ENCODE measurements around the gene SELENOM. TPM values are rescaled to one million over a fixed set of nuclear protein-coding genes. Genes with fewer than 3 reads are reported as not detected.

The SELENOM gene, protein sequence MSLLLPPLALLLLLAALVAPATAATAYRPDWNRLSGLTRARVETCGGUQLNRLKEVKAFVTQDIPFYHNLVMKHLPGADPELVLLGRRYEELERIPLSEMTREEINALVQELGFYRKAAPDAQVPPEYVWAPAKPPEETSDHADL
- total RNA-seq = 6.4 and 9.8 TPM in 2 replicates

DNA sequence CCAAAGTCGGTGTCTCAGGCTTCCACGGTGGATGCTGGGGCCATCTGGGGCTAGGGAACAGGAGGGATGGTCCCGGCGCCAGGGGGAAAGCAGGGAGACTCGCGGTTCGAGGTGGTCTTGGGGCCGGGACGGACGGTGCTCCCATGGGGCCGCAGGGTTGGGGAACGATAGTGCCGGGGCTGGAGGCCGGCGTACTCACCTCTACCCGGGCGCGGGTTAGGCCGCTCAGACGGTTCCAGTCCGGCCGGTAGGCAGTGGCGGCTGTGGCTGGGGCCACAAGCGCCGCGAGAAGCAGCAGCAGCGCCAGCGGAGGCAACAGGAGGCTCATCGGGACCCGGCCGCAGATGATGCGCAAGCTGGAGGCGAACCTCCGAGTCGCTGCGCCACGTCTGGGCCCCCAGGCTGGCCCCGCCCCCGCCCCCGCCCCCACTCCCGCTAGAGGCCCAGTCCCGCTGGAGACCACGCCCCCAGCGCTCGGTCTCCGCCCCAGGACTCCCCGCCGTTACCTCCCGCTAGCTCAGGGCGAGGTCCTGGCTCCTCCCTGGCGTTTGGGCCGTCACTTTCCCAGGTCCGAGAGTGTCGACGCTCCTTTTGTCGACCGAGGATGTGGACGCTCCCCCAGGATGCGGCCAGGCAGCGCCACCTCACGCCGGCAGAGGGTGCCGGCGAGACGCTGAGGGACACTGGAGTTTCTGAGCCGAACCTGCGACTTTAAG lies at the start of gene SELENOM:
Gene SELENOM, minus strand, starts transcription at position 391 of the 716 bp plus-strand sequence. Its CDS starts 63 bp downstream, at position 328.
- peak within 1 kb of the TSS; percentile 83 for H3K4me3 Mint-ChIP-seq
- H3K9me3 Mint-ChIP-seq = no peaks in the 10 kb centered on the region
- H3K4me1 Mint-ChIP-seq (ENCODE audit: low read depth) = peaks cover 19% of the 10 kb centered on the region
- peak; percentile 86 for DNase-seq (ENCODE audit: low spot score)
- peak within 1 kb of the TSS; percentile 33 for H3K27ac Mint-ChIP-seq
- intact Hi-C loops (cut with micrococcal nuclease) = loop anchor here (1.0 to 5.0 kb wide), 10 partner anchors 23 to 645 kb away; partner anchors contain the start of genes DEPDC5, LIMK2, PIK3IP1 and PRR14L
- no peaks in the 10 kb centered on the region for H3K36me3 Mint-ChIP-seq (ENCODE audit: low read depth)
- peaks cover 6% of the 10 kb centered on the region for H3K27me3 Mint-ChIP-seq (ENCODE audit: insufficient read depth)

GRCh38 chr22:31155422-31155821 lies 48.1 kb upstream of the SELENOM start:
- peaks cover 17% of the 10 kb centered on the region for H3K27me3 Mint-ChIP-seq (ENCODE audit: insufficient read depth)
- intact Hi-C loops (cut with micrococcal nuclease) = no loop called here
- no peaks in the 10 kb centered on the region for H3K9me3 Mint-ChIP-seq

GRCh38 chr22:31154975-31155374 lies 47.6 kb upstream of the SELENOM start:
- Mint-ChIP-seq H3K36me3 (ENCODE audit: low read depth) (peaks cover under 1% of the 10 kb centered on the region), H3K4me3 (no peak overlapping the region), H3K4me1 (ENCODE audit: low read depth) (peaks cover 12% of the 10 kb centered on the region), H3K27ac (no peak overlapping the region), H3K27me3 (ENCODE audit: insufficient read depth) (peaks cover 15% of the 10 kb centered on the region), H3K9me3 (no peaks in the 10 kb centered on the region)
- intact Hi-C loops (cut with micrococcal nuclease) = no loop called here
- no peak for DNase-seq (ENCODE audit: low spot score)

More at GRCh38 chr22:31155422-31155821, 48.1 kb upstream of the SELENOM start:
- no peak overlapping the region for H3K27ac Mint-ChIP-seq
- H3K4me3 Mint-ChIP-seq = no peak overlapping the region
- DNase-seq (ENCODE audit: low spot score) = no peak
- peaks cover 2% of the 10 kb centered on the region for H3K36me3 Mint-ChIP-seq (ENCODE audit: low read depth)
- H3K4me1 Mint-ChIP-seq (ENCODE audit: low read depth) = peaks cover 15% of the 10 kb centered on the region

DNA sequence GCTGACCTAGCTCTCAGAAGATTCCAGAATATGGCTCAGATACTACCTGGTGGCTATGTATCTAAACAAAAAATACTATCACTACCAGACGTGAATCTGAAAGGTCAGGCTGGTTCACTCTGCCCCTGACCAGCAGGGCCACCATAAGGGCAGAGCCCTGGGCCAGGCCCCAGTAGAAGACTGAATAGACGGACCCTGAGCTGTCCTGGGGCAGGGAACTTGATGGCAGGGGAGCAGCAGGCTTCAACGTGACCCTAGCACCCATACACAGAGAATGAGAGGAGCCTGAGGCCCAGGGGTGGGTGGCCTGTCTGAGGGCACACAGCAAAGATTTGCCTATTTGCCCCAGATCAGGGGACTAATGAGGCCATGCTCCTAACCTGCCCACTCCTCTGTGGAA lies 46.0 kb upstream of the SELENOM start:
- intact Hi-C loops (cut with micrococcal nuclease) = no loop called here

DNA sequence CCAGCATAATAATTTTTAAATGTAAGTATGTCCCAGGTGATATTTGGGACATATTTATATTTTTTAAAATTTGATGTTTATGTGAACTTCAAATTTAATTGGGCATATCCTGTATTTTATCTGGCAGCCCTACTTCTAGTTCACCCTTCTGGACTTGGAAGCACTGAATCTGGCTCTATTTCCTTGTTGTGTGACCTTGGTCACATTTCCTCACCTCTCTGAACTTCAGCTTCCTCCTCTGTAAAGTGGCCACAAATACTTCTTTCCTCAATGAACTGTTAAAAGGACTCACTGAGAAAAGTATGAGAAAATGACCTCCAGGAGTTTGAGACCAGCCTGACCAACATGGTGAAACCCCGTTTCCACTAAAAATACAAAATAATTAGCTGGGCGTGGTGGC lies 44.5 kb upstream of the SELENOM start:
- no peaks in the 10 kb centered on the region for H3K36me3 Mint-ChIP-seq (ENCODE audit: low read depth)
- no peak overlapping the region for H3K4me3 Mint-ChIP-seq
- no peak for DNase-seq (ENCODE audit: low spot score)
- no peaks in the 10 kb centered on the region for H3K9me3 Mint-ChIP-seq
- H3K4me1 Mint-ChIP-seq (ENCODE audit: low read depth) = no peaks in the 10 kb centered on the region
- H3K27me3 Mint-ChIP-seq (ENCODE audit: insufficient read depth) = peaks cover 4% of the 10 kb centered on the region
- no peak overlapping the region for H3K27ac Mint-ChIP-seq
- intact Hi-C loops (cut with micrococcal nuclease) = loop anchor here (2.0 kb wide), 1 partner anchor 209 kb away; no protein-coding TSS in a partner anchor

More for the DNA sequence above, 46.0 kb upstream of the SELENOM start:
- no peak overlapping the region for H3K4me3 Mint-ChIP-seq
- DNase-seq (ENCODE audit: low spot score) = no peak
- H3K27ac Mint-ChIP-seq = no peak overlapping the region
- H3K27me3 Mint-ChIP-seq (ENCODE audit: insufficient read depth) = peaks cover 8% of the 10 kb centered on the region
- H3K9me3 Mint-ChIP-seq = no peaks in the 10 kb centered on the region
- no peaks in the 10 kb centered on the region for H3K36me3 Mint-ChIP-seq (ENCODE audit: low read depth)
- H3K4me1 Mint-ChIP-seq (ENCODE audit: low read depth) = no peaks in the 10 kb centered on the region

GRCh38 chr22:31150615-31151014 lies 43.2 kb upstream of the SELENOM start:
- Mint-ChIP-seq H3K27me3 (ENCODE audit: insufficient read depth) (peaks cover 4% of the 10 kb centered on the region), H3K4me1 (ENCODE audit: low read depth) (no peaks in the 10 kb centered on the region), H3K4me3 (no peak overlapping the region), H3K27ac (no peak overlapping the region), H3K36me3 (ENCODE audit: low read depth) (no peaks in the 10 kb centered on the region), H3K9me3 (no peaks in the 10 kb centered on the region)
- DNase-seq (ENCODE audit: low spot score) = no peak
- intact Hi-C loops (cut with micrococcal nuclease) = loop anchor here (2.0 kb wide), 1 partner anchor 208 kb away; no protein-coding TSS in a partner anchor

- H3K4me3 Mint-ChIP-seq = no peak overlapping the region
- H3K27me3 Mint-ChIP-seq (ENCODE audit: insufficient read depth) = peaks cover 2% of the 10 kb centered on the region
- no peak overlapping the region for H3K27ac Mint-ChIP-seq
- peaks cover 7% of the 10 kb centered on the region for H3K4me1 Mint-ChIP-seq (ENCODE audit: low read depth)
- intact Hi-C loops (cut with micrococcal nuclease) = loop anchor here (1.0 to 2.0 kb wide), 2 partner anchors 42 to 60 kb away; partner anchors contain the start of gene SELENOM
- H3K36me3 Mint-ChIP-seq (ENCODE audit: low read depth) = no peaks in the 10 kb centered on the region
- H3K9me3 Mint-ChIP-seq = peaks cover 3% of the 10 kb centered on the region
- no peak for DNase-seq (ENCODE audit: low spot score)
These were observed 41.7 kb upstream of the SELENOM start for GRCh38 chr22:31148953-31149627.

DNA sequence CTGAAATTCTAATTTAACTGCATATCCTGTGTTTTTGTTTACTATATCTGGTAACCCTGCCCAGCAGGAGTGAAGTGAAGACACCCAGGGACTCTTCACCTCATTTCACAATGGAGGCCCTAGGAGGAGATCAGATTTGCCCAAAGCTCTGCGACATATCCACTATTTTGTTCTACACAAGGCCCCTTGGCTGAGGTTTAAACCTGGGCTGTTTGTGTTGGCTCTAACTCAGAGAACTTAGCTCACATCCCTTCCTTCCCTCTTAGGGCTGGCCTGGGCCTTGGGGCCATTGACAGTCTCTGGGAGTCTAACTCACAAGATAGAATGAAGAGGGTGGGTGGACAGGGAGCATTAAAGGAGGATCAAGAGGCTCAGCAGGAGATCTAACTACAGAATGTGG lies 41.1 kb upstream of the SELENOM start:
- H3K27me3 Mint-ChIP-seq (ENCODE audit: insufficient read depth) = peaks cover 2% of the 10 kb centered on the region
- intact Hi-C loops (cut with micrococcal nuclease) = loop anchor here (2.0 kb wide), 1 partner anchor 42 kb away; the partner anchor contains the start of gene SELENOM

DNA sequence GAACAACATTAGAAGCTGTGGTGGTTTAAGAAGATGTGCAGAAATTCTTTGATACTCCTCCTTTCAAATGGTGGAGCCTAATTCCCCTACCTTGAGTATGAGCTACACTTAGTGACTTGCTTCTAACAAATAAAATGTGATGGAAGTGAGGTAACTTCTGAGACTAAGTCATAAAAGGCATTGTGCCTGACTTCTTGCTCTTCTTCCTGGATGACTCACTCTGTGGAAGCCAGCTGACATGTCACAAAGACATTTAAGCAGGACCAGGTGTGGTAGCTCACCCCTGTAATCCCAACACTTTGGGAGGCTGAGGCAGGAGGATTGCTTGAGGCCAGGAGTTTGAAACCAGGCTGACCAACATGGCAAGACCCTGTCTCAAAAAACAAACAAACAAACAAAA lies 36.9 kb upstream of the SELENOM start:
- no peak for DNase-seq (ENCODE audit: low spot score)
- Mint-ChIP-seq H3K4me1 (ENCODE audit: low read depth) (peaks cover 12% of the 10 kb centered on the region), H3K36me3 (ENCODE audit: low read depth) (no peaks in the 10 kb centered on the region), H3K4me3 (no peak overlapping the region), H3K27ac (no peak overlapping the region), H3K27me3 (ENCODE audit: insufficient read depth) (peaks cover 4% of the 10 kb centered on the region), H3K9me3 (peaks cover 3% of the 10 kb centered on the region)
- intact Hi-C loops (cut with micrococcal nuclease) = no loop called here

More for the DNA sequence above, 41.1 kb upstream of the SELENOM start:
- DNase-seq (ENCODE audit: low spot score) = no peak
- Mint-ChIP-seq H3K27ac (no peak overlapping the region), H3K36me3 (ENCODE audit: low read depth) (no peaks in the 10 kb centered on the region), H3K9me3 (peaks cover 3% of the 10 kb centered on the region), H3K4me3 (no peak overlapping the region), H3K4me1 (ENCODE audit: low read depth) (peaks cover 12% of the 10 kb centered on the region)

GRCh38 chr22:31143537-31143936 lies 36.2 kb upstream of the SELENOM start:
- no peak overlapping the region for H3K27ac Mint-ChIP-seq
- H3K27me3 Mint-ChIP-seq (ENCODE audit: insufficient read depth) = peaks cover 4% of the 10 kb centered on the region
- H3K9me3 Mint-ChIP-seq = peaks cover 3% of the 10 kb centered on the region
- H3K4me1 Mint-ChIP-seq (ENCODE audit: low read depth) = peaks cover 12% of the 10 kb centered on the region
- no peaks in the 10 kb centered on the region for H3K36me3 Mint-ChIP-seq (ENCODE audit: low read depth)
- intact Hi-C loops (cut with micrococcal nuclease) = no loop called here
- DNase-seq (ENCODE audit: low spot score) = no peak
- H3K4me3 Mint-ChIP-seq = no peak overlapping the region

GRCh38 chr22:31143038-31143437 lies 35.7 kb upstream of the SELENOM start:
- Mint-ChIP-seq H3K36me3 (ENCODE audit: low read depth) (no peaks in the 10 kb centered on the region), H3K4me3 (no peak overlapping the region), H3K9me3 (peaks cover 3% of the 10 kb centered on the region), H3K4me1 (ENCODE audit: low read depth) (peaks cover 12% of the 10 kb centered on the region), H3K27me3 (ENCODE audit: insufficient read depth) (peaks cover 4% of the 10 kb centered on the region), H3K27ac (no peak overlapping the region)
- DNase-seq (ENCODE audit: low spot score) = no peak
- intact Hi-C loops (cut with micrococcal nuclease) = no loop called here

DNA sequence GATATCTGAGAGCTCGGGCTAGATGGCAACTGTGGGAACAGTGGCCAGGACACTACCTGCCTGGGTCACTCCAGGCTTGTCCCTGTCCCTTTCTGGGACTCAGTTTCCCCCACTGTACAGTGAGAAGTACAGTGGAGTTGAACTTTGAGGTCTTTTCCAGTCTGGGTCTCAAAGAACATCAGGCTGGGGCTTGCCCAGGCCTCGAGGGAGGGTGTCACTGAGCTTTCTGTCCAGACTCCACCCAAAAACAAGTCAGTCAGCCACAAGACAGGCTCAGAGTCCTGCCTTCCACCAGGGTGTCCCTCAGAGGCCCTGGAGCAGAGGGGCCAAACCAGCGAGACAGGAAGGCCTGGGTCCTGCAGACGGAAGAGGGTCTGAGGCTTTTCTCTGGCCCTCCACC lies 34.9 kb upstream of the SELENOM start:
- no peak overlapping the region for H3K4me3 Mint-ChIP-seq
- intact Hi-C loops (cut with micrococcal nuclease) = no loop called here
- no peak overlapping the region for H3K27ac Mint-ChIP-seq
- H3K36me3 Mint-ChIP-seq (ENCODE audit: low read depth) = no peaks in the 10 kb centered on the region
- DNase-seq (ENCODE audit: low spot score) = no peak
- peaks cover 12% of the 10 kb centered on the region for H3K4me1 Mint-ChIP-seq (ENCODE audit: low read depth)
- peaks cover 3% of the 10 kb centered on the region for H3K9me3 Mint-ChIP-seq
- H3K27me3 Mint-ChIP-seq (ENCODE audit: insufficient read depth) = peaks cover 4% of the 10 kb centered on the region

- DNase-seq (ENCODE audit: low spot score) = no peak
- intact Hi-C loops (cut with micrococcal nuclease) = no loop called here
- H3K36me3 Mint-ChIP-seq (ENCODE audit: low read depth) = no peaks in the 10 kb centered on the region
- H3K9me3 Mint-ChIP-seq = peaks cover 3% of the 10 kb centered on the region
- H3K4me3 Mint-ChIP-seq = no peak overlapping the region
- H3K4me1 Mint-ChIP-seq (ENCODE audit: low read depth) = peaks cover 12% of the 10 kb centered on the region
- H3K27ac Mint-ChIP-seq = no peak overlapping the region
- peaks cover 4% of the 10 kb centered on the region for H3K27me3 Mint-ChIP-seq (ENCODE audit: insufficient read depth)
These were observed 34.2 kb upstream of the SELENOM start for GRCh38 chr22:31141551-31141950.
